HG03045 (cell line): ENCODE measurements around the gene UTS2B.
A peak's percentile ranks its signal among the peaks of the same experiment; 100 is the strongest.

Experiments used
- ATAC-seq: cut with Tn5 transposase; IDR thresholded peaks from one replicate; pipeline ENCODE4 v1.9.1; 2021; ENCODE audit warnings: mild to moderate bottlenecking, moderate library complexity; ENCODE audit not compliant: unreplicated experiment

The UTS2B gene

DNA sequence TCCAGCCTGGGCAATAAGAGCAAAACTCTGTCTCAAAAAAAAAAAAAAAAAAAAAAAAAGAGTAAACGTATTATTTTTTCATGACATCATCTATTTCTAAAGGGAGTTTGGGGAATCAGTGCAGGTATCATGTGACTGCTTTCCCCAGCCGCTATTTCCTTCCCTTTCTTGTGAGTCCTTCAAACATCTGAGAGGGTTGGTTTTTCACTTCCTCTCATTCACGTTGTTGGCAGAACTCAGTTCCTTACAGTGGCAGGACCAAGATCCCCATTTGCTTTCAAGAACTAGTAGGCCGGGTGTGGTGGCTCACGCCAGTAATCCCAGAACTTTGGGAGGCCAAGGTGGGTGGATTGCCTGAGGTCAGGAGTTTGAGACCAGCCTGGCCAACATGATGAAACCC is 84.3 kb downstream of the UTS2B start:
- peak; percentile 66 for ATAC-seq

DNA sequence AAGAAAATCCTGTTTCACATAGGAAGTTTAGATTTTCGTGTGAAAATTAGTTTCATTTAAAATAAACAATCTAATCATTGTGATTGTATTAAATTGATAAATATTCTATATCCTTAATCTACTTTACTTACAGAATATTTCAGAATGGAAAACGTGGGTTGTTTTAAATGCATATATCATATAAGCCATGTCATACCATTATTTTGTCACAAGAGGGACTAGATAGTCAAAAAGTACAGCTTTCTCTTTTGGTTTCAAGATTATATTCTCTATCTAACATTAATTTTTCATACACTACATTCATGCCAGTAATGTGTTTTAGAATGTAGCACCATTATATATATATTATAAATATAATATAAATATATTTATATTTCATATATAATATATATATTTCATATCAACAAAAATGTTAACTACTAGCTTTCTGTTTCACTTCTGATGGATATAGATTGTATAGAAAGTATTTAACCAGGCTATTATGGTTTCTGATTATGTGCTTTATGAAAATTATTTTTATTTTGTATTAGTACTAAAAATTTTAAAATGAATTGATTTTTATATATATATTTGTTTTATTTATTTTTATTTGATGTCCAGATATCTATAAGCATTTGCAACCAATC is 86.0 kb downstream of the UTS2B start:
- ATAC-seq, result no peak

DNA sequence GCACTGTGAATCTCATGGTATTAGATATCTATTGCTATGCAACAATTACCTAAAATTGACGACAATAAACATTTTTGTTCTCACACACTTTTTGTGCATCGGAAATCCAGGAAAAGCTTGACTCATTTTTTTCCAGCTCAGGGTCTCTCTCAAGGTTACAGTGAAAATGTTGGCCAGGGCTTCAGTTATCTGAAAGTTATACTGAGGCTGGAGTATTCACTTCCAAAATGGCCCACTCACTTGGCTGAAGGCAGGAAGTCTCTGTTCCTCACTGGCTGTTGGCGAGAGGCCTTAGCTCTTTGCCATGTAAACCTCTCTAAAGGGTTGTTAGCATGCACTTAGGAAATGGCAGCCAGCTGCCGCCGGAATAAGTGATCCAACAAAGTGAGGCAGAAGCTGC is 89.8 kb downstream of the UTS2B start:
- no peak for ATAC-seq

DNA sequence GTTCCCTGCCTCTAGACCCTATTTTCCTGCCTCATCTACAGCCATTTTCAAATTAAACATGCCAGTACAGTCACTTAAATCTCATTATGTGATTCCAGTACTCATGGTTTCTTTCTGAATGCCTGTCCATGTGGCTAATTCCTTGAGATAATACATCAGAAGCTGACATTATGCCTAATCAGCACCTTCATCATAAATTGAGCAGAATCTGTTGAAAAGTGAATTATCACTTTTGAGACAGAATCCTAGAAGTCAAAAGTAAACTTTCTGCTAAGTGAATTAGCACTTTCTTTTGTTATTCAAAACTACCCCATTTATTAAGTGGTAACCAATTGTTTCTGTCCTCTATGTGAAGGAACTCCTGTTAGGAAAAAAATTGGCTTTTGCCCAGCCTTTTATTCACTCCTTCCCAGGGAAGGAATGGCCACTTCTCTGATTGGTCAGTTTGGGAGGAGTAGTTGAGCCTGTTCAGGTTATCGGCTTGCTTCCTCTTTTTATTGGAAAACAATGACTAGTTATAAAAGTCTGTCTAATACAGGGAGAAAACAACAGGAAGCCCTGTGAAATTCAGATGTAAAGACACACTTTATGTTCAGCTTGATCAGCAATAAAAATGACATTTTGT is 90.8 kb downstream of the UTS2B start:
- ATAC-seq, result no peak

DNA sequence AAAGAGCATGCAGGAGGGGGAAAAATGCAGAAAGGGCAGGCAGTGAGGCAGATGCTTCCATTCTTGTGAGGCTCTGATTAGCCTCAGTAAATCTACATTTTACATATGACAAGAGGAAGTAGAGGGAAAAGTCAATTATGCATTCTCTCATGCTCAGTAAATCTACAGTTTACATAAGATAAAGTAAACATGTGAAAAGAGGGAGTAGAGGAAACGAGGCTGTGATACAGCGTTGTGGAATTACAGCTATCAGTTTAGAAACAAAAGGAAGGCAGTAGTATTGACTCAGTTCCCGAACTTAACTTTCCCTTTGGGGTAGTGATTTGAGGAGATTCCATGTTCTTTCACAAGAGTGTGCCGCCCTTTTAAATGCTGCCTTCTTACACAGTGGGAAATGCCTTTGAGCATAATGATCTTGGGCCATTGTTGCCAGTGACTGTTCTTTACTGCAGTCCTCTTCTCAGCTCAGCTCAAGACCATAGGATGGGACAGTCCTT is 92.0 kb downstream of the UTS2B start:
- no peak for ATAC-seq

DNA sequence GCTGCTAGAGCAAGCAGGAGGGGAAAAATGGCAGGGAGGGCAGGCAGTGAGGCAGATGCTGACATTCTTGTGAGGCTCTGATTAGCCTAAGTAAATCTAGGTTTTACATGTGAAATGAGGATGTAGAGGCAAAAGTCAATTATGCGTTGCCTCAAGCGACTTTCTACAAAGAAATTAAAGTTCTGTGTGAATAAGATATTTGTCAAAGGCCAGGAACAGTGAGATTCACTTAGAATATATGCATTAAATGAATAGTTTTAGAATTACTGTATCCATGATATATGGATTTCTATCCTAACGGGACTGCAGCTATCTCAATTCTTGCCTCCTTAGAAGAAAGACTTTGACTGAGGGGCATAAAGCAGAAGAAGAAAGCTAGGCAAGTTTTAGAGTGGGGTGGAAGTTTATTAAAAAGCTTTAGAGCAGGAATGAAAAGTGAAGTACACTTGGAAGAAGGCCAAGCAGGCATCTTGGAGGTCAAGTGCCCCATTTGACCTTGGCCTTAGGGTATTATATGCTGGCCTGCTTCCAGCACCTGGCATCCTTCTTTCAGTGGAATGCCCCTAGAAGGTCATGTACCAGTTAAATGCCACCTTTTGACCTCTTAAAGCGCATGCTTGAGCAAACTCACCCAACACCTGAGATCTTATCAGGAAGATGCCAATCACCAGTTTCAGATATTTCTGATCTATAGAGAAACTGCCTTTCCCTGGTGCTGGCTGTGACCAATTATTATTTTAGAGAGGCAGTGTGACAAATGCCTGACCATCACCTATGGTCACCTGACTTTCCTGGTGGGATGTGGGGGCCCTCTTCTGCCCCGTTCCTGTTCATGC is 93.1 kb downstream of the UTS2B start:
- no peak for ATAC-seq

DNA sequence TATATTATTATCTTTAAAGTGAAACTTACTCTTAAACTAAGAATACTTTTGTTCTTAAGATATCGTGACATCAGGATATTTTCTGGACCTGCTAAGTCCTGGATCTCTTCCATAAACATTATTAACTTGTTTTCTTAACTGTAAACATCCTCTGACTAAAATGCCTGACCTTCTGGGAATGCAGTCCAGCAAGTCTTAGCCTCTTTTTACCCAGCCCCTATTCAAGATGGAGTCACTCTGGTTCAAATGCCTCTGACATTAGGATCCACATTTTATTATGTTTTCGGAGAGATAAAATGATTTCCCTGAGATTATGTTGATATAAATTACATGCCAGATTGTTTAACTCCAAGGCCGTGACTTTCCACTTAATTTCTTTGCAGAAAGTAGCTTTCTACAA is 93.7 kb downstream of the UTS2B start:
- no peak for ATAC-seq

DNA sequence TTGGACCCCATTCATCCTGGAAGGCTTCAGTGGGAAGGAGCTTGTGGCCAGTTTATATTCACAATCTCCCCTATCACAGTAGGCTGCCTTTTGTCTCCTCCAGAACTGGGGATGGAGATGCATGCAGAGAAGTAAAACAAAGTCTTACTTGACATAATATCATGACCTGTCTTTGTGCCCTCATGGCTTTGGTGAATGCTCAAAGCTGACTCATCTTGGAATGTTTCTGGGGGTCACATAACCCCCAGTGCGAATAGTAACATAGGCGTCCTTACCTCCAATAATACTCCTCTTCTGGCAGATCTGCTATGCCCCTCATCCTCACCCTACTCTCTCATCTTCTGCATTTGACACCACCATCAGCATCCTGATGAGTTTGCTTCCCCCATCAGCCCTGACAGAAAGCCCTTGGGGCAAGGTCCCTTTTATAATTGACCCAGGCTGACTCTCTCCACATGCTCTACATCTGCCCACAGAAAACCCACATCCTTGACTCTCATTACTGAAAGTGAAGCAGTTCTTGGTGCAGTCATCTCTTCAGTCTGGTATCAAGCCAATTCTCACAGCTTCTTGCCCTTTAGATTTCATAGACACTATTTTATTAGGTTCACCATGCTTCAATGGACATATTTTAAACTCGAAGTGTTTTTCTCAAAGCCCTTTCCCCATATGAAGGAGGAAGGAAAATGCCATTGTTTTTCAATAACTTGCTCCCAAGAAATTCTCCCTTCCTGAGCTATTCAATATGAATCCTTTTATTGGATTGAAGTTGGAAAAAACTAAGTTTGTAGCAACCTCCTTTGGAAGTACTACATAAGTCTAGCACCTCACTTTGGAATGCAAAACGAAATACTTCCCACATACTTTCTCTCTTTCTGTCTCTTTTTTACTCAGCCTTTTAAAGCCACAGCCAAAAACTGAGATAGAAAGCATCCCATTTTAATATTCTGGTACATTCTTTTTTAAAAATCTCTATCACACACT is 94.7 kb downstream of the UTS2B start:
- peak; percentile 99 for ATAC-seq

DNA sequence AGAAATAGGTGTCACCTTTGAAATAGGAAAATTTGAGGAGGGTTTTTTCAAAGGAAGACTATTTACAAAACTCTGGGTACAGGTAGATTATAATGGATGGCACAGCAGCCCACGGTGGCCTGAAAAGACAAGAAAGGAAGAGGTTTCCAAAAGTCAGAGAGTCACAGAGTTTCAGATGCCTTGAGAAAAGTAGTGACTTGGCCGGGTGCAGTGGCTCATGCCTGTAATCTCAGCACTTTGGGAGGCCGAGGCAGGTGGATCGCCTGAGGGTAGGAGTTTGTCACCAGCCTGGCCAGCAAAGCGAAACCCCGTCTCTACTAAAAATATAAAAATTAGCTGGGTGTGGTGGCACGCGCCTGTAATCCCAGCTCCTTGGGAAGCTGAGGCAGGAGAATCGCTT is 96.1 kb downstream of the UTS2B start:
- no peak for ATAC-seq

DNA sequence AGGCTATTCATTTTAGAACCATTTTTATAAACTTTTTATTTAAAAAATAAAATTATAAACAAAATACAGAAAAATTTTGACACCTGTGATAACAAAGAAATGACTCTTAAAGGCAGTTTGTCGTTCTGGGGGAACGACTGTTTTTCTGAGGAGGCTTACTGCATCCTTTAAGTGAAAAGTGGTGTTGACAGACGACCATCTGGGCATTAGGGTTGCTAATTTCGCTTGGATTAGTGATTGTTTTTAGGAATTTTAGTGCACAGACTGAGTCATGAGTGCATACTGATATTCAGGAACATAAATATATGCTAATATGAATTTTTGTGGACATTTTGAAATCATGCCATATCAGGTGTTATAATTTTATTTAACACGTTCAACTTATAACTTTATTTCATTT is 102.8 kb downstream of the UTS2B start:
- ATAC-seq, result no peak

DNA sequence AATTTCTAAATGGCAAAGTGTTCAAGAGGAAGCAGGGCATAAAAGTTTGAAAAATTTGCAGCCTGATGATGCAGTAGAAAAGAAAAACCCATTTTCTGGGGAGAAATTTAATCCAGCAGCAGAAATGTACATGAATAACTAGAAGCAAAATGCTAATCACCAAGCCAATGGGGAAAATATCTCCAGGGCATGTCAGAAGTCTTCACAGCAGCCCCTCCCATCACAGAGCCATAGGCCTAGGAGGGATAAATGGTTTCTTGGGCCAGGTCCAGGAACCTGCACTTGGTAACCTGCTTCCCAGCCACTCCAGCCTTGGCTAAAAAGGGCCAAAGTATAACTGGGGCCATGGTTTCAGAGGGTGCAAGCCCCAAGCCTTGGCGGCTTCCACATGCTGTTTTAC is 108.7 kb downstream of the UTS2B start:
- no peak for ATAC-seq

DNA sequence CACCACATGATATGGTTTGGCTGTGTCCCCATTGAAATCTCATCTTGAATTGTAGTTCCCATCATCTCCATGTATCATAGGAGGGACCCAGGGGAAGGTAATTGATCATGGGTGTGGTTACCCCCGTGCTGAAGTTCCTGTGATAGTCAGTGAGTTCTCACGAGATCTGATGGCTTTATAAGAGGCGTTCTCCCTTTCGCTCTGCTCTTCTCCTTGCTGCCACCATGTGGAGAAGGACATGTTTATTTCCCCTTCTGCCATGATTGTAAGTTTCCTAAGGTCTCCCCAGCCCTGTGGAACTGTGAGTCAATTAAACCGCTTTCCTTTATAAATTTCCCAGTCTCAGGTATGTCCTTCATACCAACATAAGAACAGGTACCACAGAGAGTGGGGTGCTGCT is 109.4 kb downstream of the UTS2B start:
- no peak for ATAC-seq

DNA sequence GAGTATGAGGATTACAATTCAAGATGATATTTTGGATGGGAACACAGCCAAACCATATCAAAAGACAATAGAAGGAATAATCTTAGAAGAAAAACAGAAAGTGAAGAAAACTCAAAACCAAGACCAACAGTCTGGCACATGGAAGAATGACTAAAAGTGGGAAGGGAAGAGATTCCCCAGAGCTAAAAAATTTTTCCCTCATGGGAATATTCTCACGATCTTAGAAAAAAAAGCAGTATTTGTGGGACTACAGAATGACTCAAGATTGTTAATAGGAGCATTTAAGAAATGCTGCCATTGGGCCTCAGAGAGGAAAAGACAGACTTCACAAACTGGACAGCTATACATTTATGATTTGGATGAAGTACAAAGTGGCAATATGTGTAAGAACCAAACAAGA is 113.0 kb downstream of the UTS2B start:
- no peak for ATAC-seq
